GM12878 (cell line): ENCODE measurements around the gene ATP8A1. TPM values are rescaled to one million over a fixed set of nuclear protein-coding genes. Genes with fewer than 3 reads are reported as not detected.

ENCODE experiments used
- ATAC-seq: fragments of 200-7000 bp; cut with Tn5 transposase; 3 replicates; pipeline ENCODE4 v1.9.1; 2020; ENCODE audit warnings: mild to moderate bottlenecking, moderate library complexity
- BruUV-seq: library from RNA; stranded (reverse); fragments of 400-500 nt; replicated peaks from 2 replicates; lab custom pipeline; 2021; lab: Mats Ljungman, UMichigan
- CTCF ChIA-PET: fragments of 300-600 bp; sonication (Branson Sonifier 250); formaldehyde crosslinking; extraction: SDS; loops from one replicate; lab custom pipeline; 2021; ENCODE audit warnings: inconsistent platforms; lab: Yijun Ruan, JAX
- POLR2A ChIA-PET: fragments of 350-600 bp; formaldehyde crosslinking; extraction: SDS; loops from one replicate; lab custom pipeline; 2021; ENCODE audit warnings: inconsistent platforms; lab: Charles Lee
- RAD21 ChIA-PET: fragments of 300-600 bp; sonication (Branson Sonifier 250); formaldehyde crosslinking; loops from one replicate; lab custom pipeline; 2023; ENCODE audit warnings: antibody characterized with exemption; ENCODE audit not compliant: unreplicated experiment; lab: Charles Lee
- SMC1A ChIA-PET: fragments of 300-600 bp; sonication (Branson Sonifier 250); formaldehyde crosslinking; loops from one replicate; lab custom pipeline; 2023; ENCODE audit not compliant: unreplicated experiment, uncharacterized antibody; lab: Charles Lee
- DNase-seq: peaks from one replicate; pipeline ENCODE4 v3.0.0-alpha.2; 2011; ENCODE audit warnings: low read depth, low spot score
- FAIRE-seq: peaks from 3 replicates; lab custom pipeline; 2011; peaks lifted over from hg19 to GRCh38; lab: Jason Lieb, UNC
- H2AFZ ChIP-seq: 2 replicates; pipeline ENCODE4 v1.6.0; 2011; ENCODE audit warnings: low read depth, low read length, control low read depth; ENCODE audit not compliant: control insufficient read depth
- H3K27ac ChIP-seq: 2 replicates; pipeline ENCODE4 v1.5.1; 2011; ENCODE audit warnings: control low read depth; ENCODE audit not compliant: control insufficient read depth, insufficient read depth
- H3K27me3 ChIP-seq, 2 experiments: replicated peaks in 1 of 2; 2 replicates each; pipeline versions ENCODE4 v1.6.0 to v1.6.1; 2011; ENCODE audit warnings: low read length in 1 of 2; ENCODE audit not compliant: control insufficient read depth in 2 of 2, insufficient read depth in 2 of 2
- H3K36me3 ChIP-seq, 2 experiments: 2 replicates each; pipeline ENCODE4 v1.5.1; 2011; ENCODE audit warnings: low read length in 1 of 2; ENCODE audit not compliant: control insufficient read depth in 2 of 2, insufficient read depth in 2 of 2
- H3K4me1 ChIP-seq: 2 replicates; pipeline ENCODE4 v1.6.1; 2011; ENCODE audit warnings: mild to moderate bottlenecking, low read length, moderate library complexity, mixed read lengths; ENCODE audit not compliant: control insufficient read depth, insufficient read depth
- H3K4me2 ChIP-seq: 2 replicates; pipeline ENCODE4 v1.6.0; 2011; ENCODE audit warnings: control low read depth; ENCODE audit not compliant: control insufficient read depth, insufficient read depth
- H3K4me3 ChIP-seq: fragments of 200-600 bp; sonication (generic); 2 replicates; pipeline ENCODE4 v1.5.1; 2016
- H3K79me2 ChIP-seq: 2 replicates; pipeline ENCODE4 v1.6.0; 2011; ENCODE audit warnings: low read length; ENCODE audit not compliant: control insufficient read depth, insufficient read depth
- H3K9ac ChIP-seq: 2 replicates; pipeline ENCODE4 v1.8.0; 2011; ENCODE audit warnings: low read length, control low read depth, mixed read lengths; ENCODE audit not compliant: control insufficient read depth, insufficient read depth
- H3K9me3 ChIP-seq: replicated peaks from 3 replicates; pipeline ENCODE4 v1.5.1; 2011; ENCODE audit warnings: mild to moderate bottlenecking, low read length; ENCODE audit not compliant: control insufficient read depth, insufficient read depth
- H4K20me1 ChIP-seq: 2 replicates; pipeline ENCODE4 v1.6.0; 2011; ENCODE audit not compliant: control insufficient read depth, insufficient read depth
- MTA2 ChIP-seq: fragments of 450-650 bp; IDR thresholded peaks from 2 replicates; pipeline ENCODE4 v1.6.1; 2016; ENCODE audit warnings: low read depth, mild to moderate bottlenecking, moderate library complexity
- NFIC ChIP-seq: IDR thresholded peaks from 2 replicates; pipeline ENCODE4 v1.6.1; 2012; ENCODE audit warnings: low read depth, mild to moderate bottlenecking, inconsistent platforms, low read length, moderate library complexity
- ZNF207 ChIP-seq: fragments of 450-650 bp; IDR thresholded peaks from 2 replicates; pipeline ENCODE4 v1.6.1; 2014; ENCODE audit warnings: antibody characterized with exemption, mild to moderate bottlenecking, borderline replicate concordance
- WGBS: methylation state at CpG from one replicate; pipeline ENCODE4 v1.1.6; 2016; ENCODE audit warnings: low lambda C conversion rate; ENCODE audit not compliant: insufficient replicate concordance, insufficient coverage; ENCODE audit errors: missing lambda C conversion rate; 5-methylcytosine and 5-hydroxymethylcytosine counted together
- in situ Hi-C: fragments of 300-500 bp; cut with MboI; formaldehyde crosslinking; loops from 9 replicates; pipeline ENCODE4 v1.14.3; 2018; ENCODE audit warnings: mixed read lengths
- intact Hi-C: fragments of 100-400 bp; cut with micrococcal nuclease; formaldehyde crosslinking; loops from one replicate; pipeline ENCODE4 v1.14.2; 2022; ENCODE audit not compliant: unreplicated experiment
- polyA plus RNA-seq, 11 experiments: library from polyadenylated mRNA; depleted of rRNA in 4 of 11; unstranded in 6 of 11; stranded (reverse) in 5 of 11; fragments of >200 nt; fragmentation: Nextera tagmentation in 4 of 11; fragmentation: Illumina TruSeq in 1 of 11; extraction: Ambion mirVana in 4 of 11; extraction: Trizol in 1 of 11; gene quantifications; 1 replicate in 1 of 11; 2 replicates in 10 of 11; pipeline versions ENCODE4 v1.2.1 to v1.2.3, GENCODE V29; 2011 to 2016; ENCODE audit warnings: inconsistent platforms in 2 of 11, missing spikeins in 2 of 11, low read depth in 1 of 11
- total RNA-seq, 4 experiments: library from RNA; depleted of rRNA in 3 of 4; stranded (reverse); fragments of >200 nt in 3 of 4; fragmentation: Illumina TruSeq in 1 of 4; extraction: Trizol in 1 of 4; gene quantifications; 2 replicates each; pipeline versions ENCODE4 v1.2.1 to v1.2.3, GENCODE V29; 2013 to 2021

ATP8A1 gene
- total and polyA plus RNA-seq, 10 of the 15 experiments (the other 5 are each of a cell fraction or from before 2014, with no cell fraction given), result 9.0 to 116 (median 37.3) TPM

DNA sequence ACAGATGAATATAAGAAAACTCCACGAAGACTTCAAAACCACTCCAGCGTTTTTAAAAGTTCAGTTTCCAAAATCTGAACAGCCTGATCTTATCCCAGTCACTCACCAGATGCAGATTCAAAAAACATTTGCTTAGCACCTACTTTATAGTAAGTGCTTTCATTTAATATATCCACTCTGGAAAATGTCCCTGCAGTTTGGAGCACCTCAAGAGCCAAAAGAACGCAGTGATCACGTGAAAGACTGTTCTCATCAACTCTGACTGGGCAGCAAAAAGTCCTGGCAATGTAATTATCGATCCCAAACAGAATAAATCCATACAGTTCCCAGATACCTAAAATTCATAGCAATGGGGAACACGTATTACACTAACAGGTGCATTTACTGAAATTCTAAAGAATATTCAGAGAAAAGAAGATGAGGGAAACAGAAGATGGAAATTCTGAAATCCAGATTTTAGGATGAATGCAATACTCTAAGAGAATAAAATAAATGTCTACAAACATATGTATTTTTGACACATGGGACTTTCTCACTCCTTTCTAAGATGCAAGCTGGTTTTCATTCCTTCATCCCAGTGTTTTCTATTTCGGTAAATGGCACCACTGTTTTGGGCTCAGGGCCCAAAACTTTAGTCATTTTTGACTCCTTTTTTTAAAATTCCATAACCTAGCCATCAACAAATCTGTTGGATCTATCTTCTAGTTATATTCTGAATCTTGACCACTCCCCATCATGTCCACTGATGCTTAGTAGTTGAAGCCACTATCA is 13.9 kb downstream of the ATP8A1 start:
- CTCF ChIA-PET, result interaction anchor here (1.1 to 10.0 kb wide), 3 partner anchors 12 to 14 kb away, joined by 3 to 113 read pairs (median 27); partner anchors contain the start of gene ATP8A1
- Histone ChIP-seq H3K4me1 (peaks cover 68% of the 10 kb centered on the region), H3K4me2 (peak overlapping the region; percentile 95), H3K79me2 (peaks cover 96% of the 10 kb centered on the region), H2AFZ (peak overlapping the region; percentile 66), H3K36me3 (no peaks in the 10 kb centered on the region), H4K20me1 (no peaks in the 10 kb centered on the region), H3K4me3 (peak overlapping the region; percentile 41), H3K27ac (peak overlapping the region; percentile 98), H3K9me3 (no peaks in the 10 kb centered on the region; the same call in 2 of the 3 replicates), H3K9ac (peak overlapping the region; percentile 65), H3K27me3 (no peaks in the 10 kb centered on the region)
- FAIRE-seq (no peak), DNase-seq (no peak), ATAC-seq (no peak)
- WGBS, result 23% methylated on average over 7 of the region's 7 CpGs
- RAD21 ChIA-PET, result interaction anchor here (0.6 to 16.5 kb wide), 10 partner anchors 9 to 75 kb away, joined by 3 to 252 read pairs (median 10); partner anchors contain the start of gene ATP8A1
- BruUV-seq, result TSS peak; percentile 19
- in situ Hi-C loops, result loop anchor here (25.0 kb wide), 1 partner anchor 1981 kb away; no protein-coding TSS in a partner anchor
- intact Hi-C loops, result no loop called here
- SMC1A ChIA-PET, result interaction anchor here (0.7 to 20.0 kb wide), 8 partner anchors 9 to 126 kb away, joined by 3 to 478 read pairs (median 4); partner anchors contain the start of gene ATP8A1
- no peak for TF ChIP-seq ZNF207
- no peak for TF ChIP-seq NFIC
- no peak for TF ChIP-seq MTA2
- POLR2A ChIA-PET, result interaction anchor here (0.6 to 13.1 kb wide), 5 partner anchors 8 to 165 kb away, joined by 3 to 254 read pairs (median 8); partner anchors contain the start of gene ATP8A1
